ENCODE results near the gene MGMT. TPM values are rescaled to one million over a fixed set of nuclear protein-coding genes. Genes with fewer than 3 reads are reported as not detected.

Gene MGMT
- polyA plus RNA-seq, 1 of the 3 experiments (the other 2 are of a cell fraction) = 10.8 TPM

- no peak for DNase-seq
- Histone ChIP-seq H3K9ac (no peak overlapping the region), H3K4me1 (ENCODE audit: control insufficient read depth in 1 of 2, insufficient read depth in 2 of 2, low read depth in 1 of 2, low read length in 1 of 2) (peaks cover 0 to 6% of the 10 kb centered on the region in 2 experiments; a peak in 1 of 4 replicates), H3K4me3 (ENCODE audit: low read depth in 2 of 2, low read length in 1 of 2) (no peak overlapping the region), H3K79me2 (ENCODE audit: insufficient read depth) (no peaks in the 10 kb centered on the region), H3K9me3 (no peaks in the 10 kb centered on the region; the same call in 1 of the 2 replicates), H3K36me3 (replicated peaks in 1 of 2; ENCODE audit: control insufficient read depth in 1 of 2, insufficient read depth in 2 of 2, low read length in 1 of 2) (no peaks in the 10 kb centered on the region), H2AFZ (ENCODE audit: low read depth) (no peak overlapping the region), H3K4me2 (no peak overlapping the region), H4K20me1 (ENCODE audit: insufficient read depth) (no peaks in the 10 kb centered on the region), H3F3A (replicated peaks; ENCODE audit: insufficient read depth) (no peaks in the 10 kb centered on the region), H3K27ac (ENCODE audit: low read depth in 2 of 2, low read length in 1 of 2) (no peak overlapping the region), H3K27me3 (ENCODE audit: insufficient read depth) (no peaks in the 10 kb centered on the region), H3K9me2 (no peaks in the 10 kb centered on the region)
- TF ChIP-seq GATA2 (CRISPR knock-in tag; IDR thresholded peaks at IDR 0.05) (no peak), SIN3A (IDR thresholded peaks at IDR 0.05; ENCODE audit: borderline replicate concordance, low read depth, low read length) (no peak), YY1 (IDR thresholded peaks at IDR 0.05; ENCODE audit: low read depth) (no peak), CHD2 (IDR thresholded peaks at IDR 0.05; ENCODE audit: low read length, partially characterized antibody) (no peak), RCOR1 (IDR thresholded peaks at IDR 0.05; ENCODE audit: low read length) (no peak), JUND (IDR thresholded peaks at IDR 0.05) (no peak), MXI1 (IDR thresholded peaks at IDR 0.05; ENCODE audit: low read depth, low read length) (no peak), NFIC (IDR thresholded peaks at IDR 0.05; ENCODE audit: borderline replicate concordance) (no peak)
- ChIA-PET CTCF (no interaction called here), POLR2A (no interaction called here)
- 70% methylated on average over 7 of the region's 7 CpGs for WGBS (ENCODE audit: low lambda C conversion rate)
Observed at GRCh38 chr10:129792141-129792540, 325.1 kb downstream of the MGMT start.

GRCh38 chr10:129792864-129793263 is 325.8 kb downstream of the MGMT start:
- no peak for DNase-seq
- no peaks in the 10 kb centered on the region for H3F3A ChIP-seq (replicated peaks; ENCODE audit: insufficient read depth)
- no peaks in the 10 kb centered on the region for H3K36me3 ChIP-seq (replicated peaks in 1 of 2; ENCODE audit: control insufficient read depth in 1 of 2, insufficient read depth in 2 of 2, low read length in 1 of 2)
- H3K4me1 ChIP-seq (ENCODE audit: control insufficient read depth in 1 of 2, insufficient read depth in 2 of 2, low read depth in 1 of 2, low read length in 1 of 2) = peaks cover 0 to 6% of the 10 kb centered on the region in 2 experiments; a peak in 1 of 4 replicates
- TF ChIP-seq RCOR1 (IDR thresholded peaks at IDR 0.05; ENCODE audit: low read length) (no peak), TCF12 (IDR thresholded peaks at IDR 0.05) (no peak), PBX3 (IDR thresholded peaks at IDR 0.05) (no peak), USF2 (IDR thresholded peaks at IDR 0.05; ENCODE audit: borderline replicate concordance, low read depth, low read length) (no peak), CTCF (IDR thresholded peaks at IDR 0.05) (no peak), FOSL2 (IDR thresholded peaks at IDR 0.05; ENCODE audit: borderline replicate concordance, low read depth) (no peak), RAD21 (IDR thresholded peaks at IDR 0.05; ENCODE audit: low read length) (no peak), SIN3A (IDR thresholded peaks at IDR 0.05; ENCODE audit: borderline replicate concordance, low read depth, low read length) (no peak), MEF2A (IDR thresholded peaks at IDR 0.05; ENCODE audit: borderline replicate concordance, low read depth) (no peak), IRF3 (IDR thresholded peaks at IDR 0.05; ENCODE audit: low read depth, low read length) (no peak), USF1 (IDR thresholded peaks at IDR 0.05; ENCODE audit: borderline replicate concordance, low read depth) (no peak)
- H3K4me3 ChIP-seq (ENCODE audit: low read depth in 2 of 2, low read length in 1 of 2) = no peak overlapping the region
- POLR2A ChIA-PET = no interaction called here
- H4K20me1 ChIP-seq (ENCODE audit: insufficient read depth) = no peaks in the 10 kb centered on the region
- no peak overlapping the region for H3K27ac ChIP-seq (ENCODE audit: low read depth in 2 of 2, low read length in 1 of 2)
- no peaks in the 10 kb centered on the region for H3K79me2 ChIP-seq (ENCODE audit: insufficient read depth)
- 73% methylated on average over 10 of the region's 10 CpGs for WGBS (ENCODE audit: low lambda C conversion rate)
- H3K9me3 ChIP-seq = no peaks in the 10 kb centered on the region; the same call in 1 of the 2 replicates
- no peak overlapping the region for H3K4me2 ChIP-seq
- no peak overlapping the region for H2AFZ ChIP-seq (ENCODE audit: low read depth)
- H3K9ac ChIP-seq = no peak overlapping the region
- CTCF ChIA-PET = no interaction called here
- no peaks in the 10 kb centered on the region for H3K9me2 ChIP-seq
- no peaks in the 10 kb centered on the region for H3K27me3 ChIP-seq (ENCODE audit: insufficient read depth)

Data from SK-N-SH (cell line).